Suppressor macrophage treated with lipopolysaccharide for 4 hours (primary cell): Measurements from ENCODE around the gene SPIN1.

Experiments
- DNase-seq: peaks from one replicate; pipeline ENCODE4 v3.0.0-alpha.2; 2020

The SPIN1 gene

GRCh38 chr9:88437210-88438146 lies 49.2 kb downstream of the SPIN1 start:
- DNase-seq, result no peak

DNA sequence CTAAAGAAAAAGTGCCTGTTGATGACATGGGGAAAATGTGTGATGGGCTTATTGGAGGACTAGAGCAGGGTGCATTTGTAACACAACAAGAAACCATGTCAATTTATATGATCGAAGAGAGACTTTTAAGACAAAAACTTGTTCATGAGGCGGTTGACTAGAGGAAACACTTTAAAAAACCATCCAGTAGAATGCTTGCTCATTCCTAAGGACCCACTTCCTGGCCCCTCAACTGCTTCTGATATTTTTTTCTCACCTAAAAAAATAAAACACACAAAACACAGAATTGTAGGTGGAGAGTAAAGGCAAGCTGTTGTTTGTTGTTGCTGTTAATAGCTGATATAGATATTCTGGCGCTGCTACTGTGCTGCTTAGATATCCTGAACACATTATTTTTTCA lies 50.6 kb downstream of the SPIN1 start:
- no peak for DNase-seq

DNA sequence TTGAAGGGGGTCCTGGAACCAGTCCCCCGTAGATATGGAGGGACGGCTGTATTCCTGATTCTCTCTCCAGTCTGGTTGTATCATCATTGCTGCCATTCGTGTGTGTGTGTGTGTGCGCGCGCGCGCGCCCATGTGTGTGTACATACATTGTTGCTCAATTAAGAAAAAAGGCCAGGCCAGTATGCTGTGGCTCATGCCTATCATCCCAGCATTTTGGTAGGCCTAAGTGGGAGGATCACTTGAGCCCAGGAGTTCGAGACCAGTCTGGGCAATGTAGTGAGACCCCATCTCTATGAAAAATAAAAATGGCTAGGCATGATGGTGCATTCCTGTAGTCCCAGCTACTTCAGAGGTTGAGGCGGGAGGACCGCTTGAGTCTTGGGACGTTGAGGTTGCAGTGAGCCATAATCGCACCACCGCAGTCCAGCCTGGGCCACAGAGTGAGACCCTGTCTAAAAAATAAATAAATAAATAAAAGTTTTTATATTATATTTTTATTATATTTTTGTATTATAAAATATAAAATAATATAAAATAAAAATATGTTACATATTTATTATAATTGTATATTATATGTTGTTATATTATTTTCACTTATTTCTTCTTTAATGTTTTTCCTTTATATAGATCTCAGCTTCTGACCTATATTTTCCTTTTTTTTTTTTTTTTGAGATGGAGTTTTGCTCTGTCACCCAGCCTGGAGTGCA lies 53.2 kb downstream of the SPIN1 start:
- no peak for DNase-seq

DNA sequence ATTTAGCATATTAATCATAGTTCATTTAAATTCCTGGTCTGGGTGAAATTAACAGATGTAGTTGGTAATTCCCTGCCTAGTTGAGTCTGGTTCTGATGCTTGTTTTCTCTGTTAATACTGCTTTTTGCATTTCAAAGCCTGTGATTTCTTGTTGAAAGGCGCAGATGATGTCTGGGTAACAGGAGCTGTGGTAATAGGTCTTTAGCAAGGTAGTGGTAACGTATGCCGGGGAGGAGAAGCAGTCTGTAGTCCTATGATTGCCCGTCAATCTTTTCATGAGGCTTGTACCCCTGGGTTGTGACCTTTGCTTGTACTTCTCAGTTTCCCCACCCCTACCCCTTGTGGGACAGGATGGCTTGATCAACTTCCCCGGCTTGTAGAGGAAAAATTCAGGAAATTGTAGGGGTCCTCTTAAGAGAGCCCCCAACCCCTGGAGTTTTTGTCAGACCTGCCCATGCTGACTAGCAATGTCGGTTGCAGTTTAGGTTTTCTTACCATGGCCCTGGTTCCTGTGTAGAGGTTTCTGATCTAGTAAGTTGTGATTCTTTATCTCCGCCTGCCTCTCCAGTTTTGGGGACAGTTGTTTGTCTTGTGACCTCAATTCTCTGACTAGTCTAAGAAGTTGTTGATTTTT lies 55.4 kb downstream of the SPIN1 start:
- no peak for DNase-seq

- no peak for DNase-seq
Observed at GRCh38 chr9:88446728-88447127, 58.5 kb downstream of the SPIN1 start.

DNA sequence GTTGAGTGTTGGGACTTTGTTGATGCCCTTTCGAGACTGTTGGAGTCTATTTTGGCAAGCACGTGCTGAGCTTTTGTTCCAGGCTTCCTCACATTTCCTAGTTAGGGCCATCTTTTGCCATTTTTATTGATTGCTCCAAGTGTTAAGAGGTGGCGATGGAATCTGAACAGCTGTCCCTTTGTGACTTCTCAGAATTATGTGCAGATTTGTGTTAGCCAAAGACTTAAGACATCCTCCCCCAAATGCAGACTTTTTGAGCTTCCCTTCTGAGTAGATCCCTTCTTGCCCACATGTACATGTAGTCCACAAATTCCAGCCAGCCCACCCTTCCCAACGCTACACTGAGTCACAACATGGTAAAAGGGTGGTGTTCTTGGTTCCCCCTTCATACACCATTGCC lies 59.2 kb downstream of the SPIN1 start:
- no peak for DNase-seq

DNA sequence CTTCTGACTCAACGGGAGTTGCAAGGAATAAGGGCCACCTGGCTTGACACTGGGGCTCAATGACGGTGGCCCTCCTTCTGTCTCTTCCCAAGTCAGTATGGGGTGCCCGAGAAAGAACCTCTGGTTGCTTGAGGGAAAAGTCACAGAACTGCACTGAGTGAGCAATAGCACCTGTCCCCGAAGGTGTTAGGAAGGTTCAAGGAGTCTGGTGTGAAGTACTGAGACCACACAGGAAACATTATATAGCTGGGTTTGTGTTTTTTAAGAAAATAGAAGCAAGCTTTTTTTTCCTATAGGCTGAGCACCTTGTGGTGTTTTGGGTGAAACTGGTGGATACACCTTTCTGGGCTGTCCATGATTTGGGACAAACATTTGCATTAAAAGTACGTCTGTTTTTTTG lies 62.9 kb downstream of the SPIN1 start:
- DNase-seq, result no peak

DNA sequence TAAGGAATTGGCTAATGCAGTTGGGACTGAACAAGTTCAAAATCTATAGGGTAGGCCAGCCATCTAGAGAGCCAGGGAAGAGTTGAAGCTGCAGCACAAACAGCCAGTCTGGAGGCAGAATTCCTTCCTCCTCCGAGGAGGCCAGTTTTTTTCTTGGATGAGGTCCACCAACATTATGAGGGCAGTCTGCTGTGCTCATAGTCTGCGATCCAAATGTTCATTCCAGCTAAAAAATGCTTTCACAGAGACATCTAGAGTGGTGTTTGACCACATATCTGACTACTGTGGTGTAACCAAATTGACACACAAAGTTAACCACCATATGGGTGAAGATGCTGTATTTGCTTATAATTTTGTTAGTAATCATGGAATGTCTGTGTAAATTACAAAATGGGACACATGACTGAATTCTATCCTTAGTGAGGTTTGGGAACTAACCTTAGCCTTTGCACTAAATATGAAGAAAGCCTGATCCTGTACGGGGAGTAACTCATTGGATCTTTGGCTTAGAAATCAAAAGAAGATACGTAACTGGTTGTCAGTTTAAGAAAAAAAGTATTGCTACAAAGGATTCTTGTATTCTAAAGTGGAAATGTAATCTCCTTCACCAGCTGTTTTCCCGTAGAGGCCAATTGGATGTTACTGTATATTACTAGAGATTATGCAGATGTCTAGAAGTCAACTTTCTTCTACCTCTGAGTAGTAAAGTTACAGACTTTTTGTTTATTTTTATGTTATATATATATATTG lies 70.6 kb downstream of the SPIN1 start:
- DNase-seq, result no peak

- peak; percentile 56 for DNase-seq
Observed at GRCh38 chr9:88460587-88461332, 72.5 kb downstream of the SPIN1 start.

- DNase-seq, result no peak
Observed at GRCh38 chr9:88462191-88462590, 73.9 kb downstream of the SPIN1 start.

- no peak for DNase-seq
Observed at GRCh38 chr9:88464851-88465250, 76.6 kb downstream of the SPIN1 start.

DNA sequence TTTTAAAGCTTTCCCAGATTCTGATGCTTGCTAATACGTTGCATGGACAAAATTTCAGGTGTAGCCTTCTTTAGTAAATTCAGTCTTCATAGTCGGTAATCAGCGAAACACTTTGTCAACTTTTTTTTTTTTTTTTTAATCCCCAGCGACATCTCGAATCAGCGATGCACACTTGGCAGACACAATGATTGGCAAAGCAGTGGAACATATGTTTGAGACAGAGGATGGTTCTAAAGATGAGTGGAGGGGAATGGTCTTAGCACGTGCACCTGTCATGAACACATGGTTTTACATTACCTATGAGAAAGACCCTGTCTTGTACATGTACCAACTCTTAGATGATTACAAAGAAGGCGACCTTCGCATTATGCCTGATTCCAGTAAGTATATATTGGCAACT lies 80.0 kb downstream of the SPIN1 start:
- DNase-seq, result no peak

- no peak for DNase-seq
Observed at GRCh38 chr9:88476491-88477271, 88.4 kb downstream of the SPIN1 start.

- DNase-seq, result peak; percentile 5
Observed at GRCh38 chr9:88477300-88477751, 89.1 kb downstream of the SPIN1 start.

GRCh38 chr9:88478246-88478645 lies 90.0 kb downstream of the SPIN1 start:
- no peak for DNase-seq

GRCh38 chr9:88481933-88482332 lies 93.7 kb downstream of the SPIN1 start:
- DNase-seq, result no peak

- no peak for DNase-seq
Observed at GRCh38 chr9:88488166-88488565, 99.9 kb downstream of the SPIN1 start.

- no peak for DNase-seq
Observed at GRCh38 chr9:88494983-88495721, 106.9 kb downstream of the SPIN1 start.

DNA sequence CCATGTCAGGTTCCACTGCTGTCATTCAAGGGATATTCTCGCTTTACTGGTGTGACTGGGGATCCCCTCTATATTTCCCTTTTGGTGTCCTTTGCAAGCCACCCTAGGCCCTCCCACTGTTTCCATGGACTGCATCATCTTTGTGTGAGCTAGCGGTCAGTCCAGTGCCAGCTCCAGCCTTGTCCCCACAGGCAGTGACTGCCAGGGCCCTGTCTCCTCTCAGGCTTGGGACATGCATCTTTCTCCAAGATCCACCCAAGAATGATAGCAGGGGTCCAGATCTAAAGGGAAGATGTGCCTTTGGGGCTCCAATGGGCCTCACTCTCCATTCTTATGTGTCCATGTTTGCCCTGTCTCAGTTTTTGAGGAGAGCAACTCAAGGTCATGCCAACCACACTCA lies 109.0 kb downstream of the SPIN1 start:
- DNase-seq, result no peak

- DNase-seq, result no peak
Observed at GRCh38 chr9:88498880-88499279, 110.6 kb downstream of the SPIN1 start.

- DNase-seq, result no peak
Observed at GRCh38 chr9:88501086-88501485, 112.8 kb downstream of the SPIN1 start.
